ENCODE results near the gene CCR8.
A peak's percentile ranks its signal among the peaks of the same experiment; 100 is the strongest.

The CCR8 gene

DNA sequence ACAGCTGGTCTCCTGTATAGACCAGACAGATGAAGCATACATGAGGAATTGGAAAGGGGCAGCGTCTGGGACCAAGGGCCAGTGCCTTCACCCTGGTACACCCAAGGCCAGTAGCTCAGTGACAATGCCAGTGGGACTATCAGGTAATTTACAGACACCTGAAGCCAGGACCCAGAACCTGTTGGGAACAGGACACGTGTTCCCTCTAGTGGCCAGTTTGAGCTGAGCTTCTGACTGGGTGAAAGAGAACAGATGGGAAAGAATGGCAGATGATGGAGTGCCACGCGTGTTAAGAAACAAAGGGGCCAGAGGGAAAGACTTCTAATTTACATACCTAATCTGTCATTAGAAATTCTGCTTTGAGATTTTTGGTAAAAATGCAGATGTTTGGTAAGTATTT lies 48.6 kb downstream of the CCR8 start:
- peak; percentile 80 for ATAC-seq (ENCODE audit: insufficient read depth, low read depth)

DNA sequence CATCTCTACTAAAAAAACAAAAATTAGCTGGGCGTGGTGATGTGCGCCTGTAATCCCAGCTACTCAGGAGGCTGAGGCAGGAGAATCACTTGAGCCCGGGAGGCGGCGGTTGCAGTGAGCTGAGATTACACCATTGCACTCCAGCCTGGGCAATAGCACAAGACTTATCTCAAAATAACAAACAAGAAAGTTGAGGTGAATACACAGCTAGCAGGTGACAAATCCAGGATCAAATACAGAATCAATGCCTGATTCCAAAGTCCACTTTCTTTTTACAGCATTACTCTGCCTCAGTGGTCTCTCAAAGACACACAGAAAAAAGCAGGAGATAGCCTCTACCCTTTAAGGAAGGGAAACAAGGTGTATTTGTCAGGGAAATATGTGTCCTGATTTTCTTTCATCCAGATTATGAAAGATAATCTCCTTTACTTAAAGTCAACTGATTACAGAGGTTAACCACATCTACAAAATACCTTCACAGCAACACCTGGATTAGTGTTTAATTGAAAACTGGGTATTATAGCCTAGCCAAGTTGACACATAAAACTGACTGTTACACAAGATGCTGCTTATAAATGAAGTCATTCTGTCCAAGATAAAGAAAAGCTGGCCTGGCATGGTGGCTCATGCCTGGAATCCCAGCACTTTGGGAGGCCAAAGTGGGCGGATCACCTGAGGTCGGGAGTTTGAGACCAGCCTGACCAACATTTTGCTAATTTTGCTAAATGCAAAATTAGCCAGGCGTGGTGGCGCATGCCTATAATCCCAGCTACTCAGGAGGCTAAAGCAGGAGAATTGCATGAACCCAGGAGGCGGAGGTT lies 49.7 kb downstream of the CCR8 start:
- H3K4me2 ChIP-seq (ENCODE audit: insufficient read depth, low read length) = no peak overlapping the region
- H3K4me1 ChIP-seq (ENCODE audit: insufficient read depth, low read length) = peaks cover 41% of the 10 kb centered on the region
- H3K4me3 ChIP-seq (ENCODE audit: low read depth in 1 of 2, low read length in 2 of 2) = no peak overlapping the region
- no peak overlapping the region for H3K9ac ChIP-seq (ENCODE audit: low read depth, low read length)
- no peaks in the 10 kb centered on the region for H3K9me3 ChIP-seq (ENCODE audit: insufficient read depth, low read length, severe bottlenecking)
- peaks cover 6% of the 10 kb centered on the region; the same call in 1 of the 2 replicates for H4K20me1 ChIP-seq (ENCODE audit: insufficient read depth, low read length)
- no peaks in the 10 kb centered on the region for H3K27me3 ChIP-seq (ENCODE audit: insufficient read depth, low read length, poor library complexity)
- no peak for TF ChIP-seq EZH2 (IDR thresholded peaks at IDR 0.05; ENCODE audit: borderline replicate concordance, low read depth, low read length, severe bottlenecking)
- TF ChIP-seq, protein P1, sequence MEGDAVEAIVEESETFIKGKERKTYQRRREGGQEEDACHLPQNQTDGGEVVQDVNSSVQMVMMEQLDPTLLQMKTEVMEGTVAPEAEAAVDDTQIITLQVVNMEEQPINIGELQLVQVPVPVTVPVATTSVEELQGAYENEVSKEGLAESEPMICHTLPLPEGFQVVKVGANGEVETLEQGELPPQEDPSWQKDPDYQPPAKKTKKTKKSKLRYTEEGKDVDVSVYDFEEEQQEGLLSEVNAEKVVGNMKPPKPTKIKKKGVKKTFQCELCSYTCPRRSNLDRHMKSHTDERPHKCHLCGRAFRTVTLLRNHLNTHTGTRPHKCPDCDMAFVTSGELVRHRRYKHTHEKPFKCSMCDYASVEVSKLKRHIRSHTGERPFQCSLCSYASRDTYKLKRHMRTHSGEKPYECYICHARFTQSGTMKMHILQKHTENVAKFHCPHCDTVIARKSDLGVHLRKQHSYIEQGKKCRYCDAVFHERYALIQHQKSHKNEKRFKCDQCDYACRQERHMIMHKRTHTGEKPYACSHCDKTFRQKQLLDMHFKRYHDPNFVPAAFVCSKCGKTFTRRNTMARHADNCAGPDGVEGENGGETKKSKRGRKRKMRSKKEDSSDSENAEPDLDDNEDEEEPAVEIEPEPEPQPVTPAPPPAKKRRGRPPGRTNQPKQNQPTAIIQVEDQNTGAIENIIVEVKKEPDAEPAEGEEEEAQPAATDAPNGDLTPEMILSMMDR (IDR thresholded peaks at IDR 0.05; ENCODE audit: borderline replicate concordance, extremely low read depth, low read length, poor library complexity, severe bottlenecking) = no peak
- H2AFZ ChIP-seq (ENCODE audit: low read depth, low read length) = no peak overlapping the region
- ATAC-seq (ENCODE audit: insufficient read depth, low read depth) (no peak), DNase-seq (no peak)
- H3K27ac ChIP-seq (ENCODE audit: low read length) = no peak overlapping the region
- peaks cover 20% of the 10 kb centered on the region for H3K79me2 ChIP-seq (ENCODE audit: insufficient read depth, low read length)
- H3K36me3 ChIP-seq (ENCODE audit: insufficient read depth, low read length) = no peaks in the 10 kb centered on the region; the same call in 1 of the 2 replicates

More for the DNA sequence above, 48.6 kb downstream of the CCR8 start:
- Histone ChIP-seq H3K4me3 (ENCODE audit: low read depth in 1 of 2, low read length in 2 of 2) (no peak overlapping the region), H4K20me1 (ENCODE audit: insufficient read depth, low read length) (no peaks in the 10 kb centered on the region), H3K27me3 (ENCODE audit: insufficient read depth, low read length, poor library complexity) (no peaks in the 10 kb centered on the region), H3K36me3 (ENCODE audit: insufficient read depth, low read length) (no peaks in the 10 kb centered on the region), H3K9me3 (ENCODE audit: insufficient read depth, low read length, severe bottlenecking) (no peaks in the 10 kb centered on the region), H3K4me1 (ENCODE audit: insufficient read depth, low read length) (peaks cover 41% of the 10 kb centered on the region), H3K4me2 (ENCODE audit: insufficient read depth, low read length) (no peak overlapping the region), H2AFZ (ENCODE audit: low read depth, low read length) (no peak overlapping the region), H3K9ac (ENCODE audit: low read depth, low read length) (no peak overlapping the region), H3K27ac (ENCODE audit: low read length) (peak overlapping the region; percentile 60; the same call in 1 of the 2 replicates), H3K79me2 (ENCODE audit: insufficient read depth, low read length) (peaks cover 9% of the 10 kb centered on the region)
- no peak for TF ChIP-seq EZH2 (IDR thresholded peaks at IDR 0.05; ENCODE audit: borderline replicate concordance, low read depth, low read length, severe bottlenecking)
- TF ChIP-seq, protein P1 (IDR thresholded peaks at IDR 0.05; ENCODE audit: borderline replicate concordance, extremely low read depth, low read length, poor library complexity, severe bottlenecking) = peak; percentile 88
- DNase-seq = peak; percentile 76

DNA sequence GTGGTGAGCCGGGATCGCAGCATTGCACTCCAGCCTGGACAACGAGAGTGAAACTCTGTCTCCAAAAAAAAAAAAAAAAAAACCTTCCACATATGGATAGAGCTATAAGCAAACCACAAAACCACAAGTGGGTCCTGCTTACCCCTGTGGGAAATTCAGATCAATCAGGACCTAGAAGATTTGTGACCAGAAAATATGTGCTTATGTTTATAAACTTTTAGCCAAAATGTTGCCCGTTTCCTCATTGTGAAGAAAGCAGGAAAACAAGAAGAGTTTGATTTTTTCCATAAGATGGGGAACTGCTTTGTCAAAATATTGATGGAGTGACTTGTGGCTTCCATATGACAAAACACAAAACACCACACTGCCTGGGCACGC lies 50.3 kb downstream of the CCR8 start:
- H3K27me3 ChIP-seq (ENCODE audit: insufficient read depth, low read length, poor library complexity) = no peaks in the 10 kb centered on the region
- peaks cover 26% of the 10 kb centered on the region for H3K79me2 ChIP-seq (ENCODE audit: insufficient read depth, low read length)
- H4K20me1 ChIP-seq (ENCODE audit: insufficient read depth, low read length) = peaks cover 10% of the 10 kb centered on the region
- H3K9me3 ChIP-seq (ENCODE audit: insufficient read depth, low read length, severe bottlenecking) = no peaks in the 10 kb centered on the region
- no peak for TF ChIP-seq EZH2 (IDR thresholded peaks at IDR 0.05; ENCODE audit: borderline replicate concordance, low read depth, low read length, severe bottlenecking)
- TF ChIP-seq, protein P1 (IDR thresholded peaks at IDR 0.05; ENCODE audit: borderline replicate concordance, extremely low read depth, low read length, poor library complexity, severe bottlenecking) = no peak
- no peak for DNase-seq
- no peak overlapping the region for H3K4me2 ChIP-seq (ENCODE audit: insufficient read depth, low read length)
- peaks cover 45% of the 10 kb centered on the region for H3K4me1 ChIP-seq (ENCODE audit: insufficient read depth, low read length)
- H2AFZ ChIP-seq (ENCODE audit: low read depth, low read length) = no peak overlapping the region
- no peak overlapping the region for H3K9ac ChIP-seq (ENCODE audit: low read depth, low read length)
- H3K27ac ChIP-seq (ENCODE audit: low read length) = no peak overlapping the region
- no peak overlapping the region for H3K4me3 ChIP-seq (ENCODE audit: low read depth in 1 of 2, low read length in 2 of 2)
- ATAC-seq (ENCODE audit: insufficient read depth, low read depth) = no peak
- peaks cover 4% of the 10 kb centered on the region; the same call in 1 of the 2 replicates for H3K36me3 ChIP-seq (ENCODE audit: insufficient read depth, low read length)
